Left ventricle myocardium superior (tissue), 1 donor: ENCODE data around the gene ATXN1L. TPM values are rescaled to one million over a fixed set of nuclear protein-coding genes. Genes with fewer than 3 reads are reported as not detected.
A peak's percentile ranks its signal among the peaks of the same experiment; 100 is the strongest.
"Not testable (repeated sequence)": the region's sequence is repeated elsewhere in the genome, so short reads cannot be mapped to it uniquely, and the experiment has no call there.

Experiments
- ATAC-seq: fragments of 200-7000 bp; cut with Tn5 transposase; one replicate; pipeline ENCODE4 v1.9.1; 2020; ENCODE audit warnings: mild to moderate bottlenecking, moderate library complexity
- DNase-seq: peaks from one replicate; pipeline ENCODE4 v3.0.0-alpha.2; 2020
- intact Hi-C: fragments of 100-400 bp; cut with micrococcal nuclease; formaldehyde crosslinking; loops from one replicate; pipeline ENCODE4 v1.11.0; 2022
- long read RNA-seq: library from polyadenylated mRNA; unstranded; transcript quantifications from one replicate; pipeline ENCODE4 v2.0.0, GENCODE V29; 2021
- total RNA-seq: library from RNA; stranded (reverse); fragmentation: NEBNext Ultra II Directional; extraction: Animal tissue kit (Norgen Biotek cat#: 25700); gene quantifications from one replicate; pipeline ENCODE4 v1.2.1, GENCODE V29; 2021
- donor health status: DM: no; HTN: yes; CAD: no; lungs with severe emphysema.

Gene ATXN1L
- total RNA-seq, result 14.4 TPM
- long read RNA-seq, full-length matches to known transcripts, result 1 of 1 reads
- long read RNA-seq, partial matches to known transcripts, result 0 of 1 reads
- long read RNA-seq, other reads (novel, unspliced or antisense), result 0 of 1 reads

GRCh38 chr16:71845639-71846430 is at the start of gene ATXN1L:
ATXN1L (plus strand) TSS chr16:71845976; CDS start chr16:71849741, 3,765 bp downstream.
- intact Hi-C loops, result loop anchor here (5.0 kb wide), 1 partner anchor 36 kb away; the partner anchor contains the start of gene ZNF821
- DNase-seq (peak; percentile 95), ATAC-seq (peak; percentile 98)

- ATAC-seq, result no peak
Observed at GRCh38 chr16:71796501-71797097, 49.2 kb upstream of the ATXN1L start.

GRCh38 chr16:71803305-71803690 is 42.5 kb upstream of the ATXN1L start:
- intact Hi-C loops, result no loop called here
- ATAC-seq (no peak), DNase-seq (no peak)

More at GRCh38 chr16:71796501-71797097, 49.2 kb upstream of the ATXN1L start:
- intact Hi-C loops, result no loop called here
- DNase-seq, result no peak

- DNase-seq (no peak), ATAC-seq (peak; percentile 48)
- intact Hi-C loops, result no loop called here
Observed at GRCh38 chr16:71807905-71808592, 37.7 kb upstream of the ATXN1L start.

GRCh38 chr16:71808593-71809459 is 37.0 kb upstream of the ATXN1L start, which contains the start of gene AP1G1:
AP1G1 (minus strand) TSS chr16:71808834; CDS start chr16:71789479, 19,355 bp downstream.
- ATAC-seq (peak; percentile 99), DNase-seq (peak; percentile 95)
- intact Hi-C loops, result no loop called here

- DNase-seq, intact Hi-C loops, ATAC-seq: not testable (repeated sequence)
Observed at GRCh38 chr16:71810155-71810530, 35.6 kb upstream of the ATXN1L start.

- DNase-seq (no peak), ATAC-seq (no peak)
- intact Hi-C loops, result no loop called here
Observed at GRCh38 chr16:71811261-71811803, 34.4 kb upstream of the ATXN1L start.

- intact Hi-C loops, DNase-seq, ATAC-seq: not testable (repeated sequence)
Observed at GRCh38 chr16:71817155-71817500, 28.6 kb upstream of the ATXN1L start.

GRCh38 chr16:71826533-71827017 is 19.2 kb upstream of the ATXN1L start:
- intact Hi-C loops, result no loop called here
- ATAC-seq, result no peak
- DNase-seq, result no peak

- no peak for ATAC-seq
- intact Hi-C loops, result no loop called here
- no peak for DNase-seq
Observed at GRCh38 chr16:71830359-71830758, 15.4 kb upstream of the ATXN1L start.

GRCh38 chr16:71831698-71832097 is 14.1 kb upstream of the ATXN1L start:
- ATAC-seq, intact Hi-C loops, DNase-seq: not testable (repeated sequence)

GRCh38 chr16:71832112-71832511 is 13.7 kb upstream of the ATXN1L start:
- ATAC-seq, DNase-seq, intact Hi-C loops: not testable (repeated sequence)

GRCh38 chr16:71834291-71834690 is 11.5 kb upstream of the ATXN1L start:
- ATAC-seq (no peak), DNase-seq (no peak)
- intact Hi-C loops, result no loop called here

GRCh38 chr16:71837150-71837549 is 8.6 kb upstream of the ATXN1L start:
- ATAC-seq (no peak), DNase-seq (no peak)
- intact Hi-C loops, result no loop called here

- no peak for ATAC-seq
- intact Hi-C loops, result no loop called here
- DNase-seq, result no peak
Observed at GRCh38 chr16:71840052-71840451, 5.7 kb upstream of the ATXN1L start.

- ATAC-seq (no peak), DNase-seq (no peak)
- intact Hi-C loops, result no loop called here
Observed at GRCh38 chr16:71843572-71843971, 2.2 kb upstream of the ATXN1L start.

GRCh38 chr16:71846431-71846830 is 655 bp downstream of the ATXN1L start:
- intact Hi-C loops, result loop anchor here (5.0 kb wide), 1 partner anchor 36 kb away; the partner anchor contains the start of gene ZNF821
- no peak for ATAC-seq
- DNase-seq, result no peak

GRCh38 chr16:71847096-71847495 is 1.3 kb downstream of the ATXN1L start:
- intact Hi-C loops, result loop anchor here (5.0 kb wide), 1 partner anchor 35 kb away; the partner anchor contains the start of gene ZNF821
- DNase-seq, result no peak
- ATAC-seq, result no peak
